Raji (cell line): ENCODE results near the gene LIPE.

ENCODE experiments used
- POLR2A ChIP-seq: IDR thresholded peaks from 2 replicates; pipeline ENCODE4 v1.6.1; 2011; ENCODE audit warnings: low read depth, low read length, control low read depth; ENCODE audit not compliant: insufficient read depth

Gene LIPE

GRCh38 chr19:42459926-42460325 lies 32.7 kb upstream of the LIPE start:
- TF ChIP-seq POLR2A = no peak

- TF ChIP-seq POLR2A = no peak
These were observed 28.5 kb upstream of the LIPE start for GRCh38 chr19:42455621-42456081.

DNA sequence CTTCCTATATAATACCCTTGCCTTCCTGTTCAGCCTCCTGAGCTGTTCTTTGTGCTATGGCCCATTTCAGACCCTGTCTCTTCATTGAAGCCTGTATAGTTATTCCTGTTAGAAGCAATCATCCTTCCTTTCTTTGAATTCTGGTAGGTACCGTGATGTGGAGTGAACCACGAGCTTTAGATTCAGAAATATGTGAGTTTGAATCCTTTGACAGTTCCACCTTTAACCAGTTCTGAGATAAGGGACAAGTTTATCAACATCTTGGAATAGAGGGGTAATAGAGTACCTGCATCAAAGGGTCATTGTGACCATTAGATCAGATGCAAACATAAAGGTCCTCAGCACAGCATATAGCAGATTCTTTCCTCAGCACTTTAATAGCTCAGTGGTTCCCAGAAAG lies 27.9 kb upstream of the LIPE start:
- TF ChIP-seq POLR2A = no peak

DNA sequence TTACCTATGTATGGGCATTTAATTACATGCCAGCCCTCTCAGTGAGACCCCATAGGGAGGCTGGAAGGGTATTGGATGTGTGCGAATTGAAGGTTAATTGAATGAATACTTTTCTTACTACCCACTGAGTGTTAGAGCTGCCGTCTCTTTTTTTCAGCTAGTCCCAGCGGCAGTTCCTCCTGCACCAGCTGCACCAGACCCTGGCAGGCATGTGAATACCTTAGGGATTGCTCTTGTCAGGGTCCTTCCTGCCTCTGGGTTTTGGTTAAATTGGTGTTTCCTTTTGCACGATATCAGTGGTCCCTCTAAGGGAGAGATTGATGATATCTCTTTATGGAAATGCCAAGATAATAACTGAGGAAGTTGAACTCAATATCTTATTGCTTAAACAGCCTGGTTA lies 25.4 kb upstream of the LIPE start:
- TF ChIP-seq POLR2A = no peak

DNA sequence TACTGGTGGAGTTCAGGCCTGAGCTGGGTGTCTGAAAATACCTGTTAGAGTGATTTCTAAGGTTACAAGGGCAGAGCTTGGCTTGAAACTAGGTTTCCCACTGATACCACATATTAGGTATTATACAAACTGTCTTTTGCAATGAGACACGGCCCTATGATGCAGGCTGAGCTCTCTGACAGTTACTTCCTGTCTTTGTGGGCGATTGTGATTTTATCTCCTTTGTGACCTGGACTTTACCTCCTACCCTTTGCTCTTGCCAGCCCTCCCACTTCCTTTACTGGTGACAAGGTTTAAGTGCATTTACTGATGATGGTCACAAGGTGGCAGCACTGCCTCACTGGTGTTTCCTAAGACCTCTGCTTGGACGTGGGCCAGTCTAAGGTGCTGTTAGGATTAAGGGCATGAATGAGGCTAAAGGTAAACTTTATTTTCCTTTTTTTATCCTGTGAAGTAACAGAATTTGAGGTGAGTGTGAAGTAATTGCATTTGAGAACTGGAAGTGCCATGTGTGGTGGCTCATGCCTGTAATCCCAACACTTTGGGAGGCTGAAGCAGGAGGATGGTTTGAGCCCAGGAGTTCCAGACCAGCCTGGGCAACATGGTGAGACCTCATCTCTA lies 23.2 kb upstream of the LIPE start:
- no peak for TF ChIP-seq POLR2A

DNA sequence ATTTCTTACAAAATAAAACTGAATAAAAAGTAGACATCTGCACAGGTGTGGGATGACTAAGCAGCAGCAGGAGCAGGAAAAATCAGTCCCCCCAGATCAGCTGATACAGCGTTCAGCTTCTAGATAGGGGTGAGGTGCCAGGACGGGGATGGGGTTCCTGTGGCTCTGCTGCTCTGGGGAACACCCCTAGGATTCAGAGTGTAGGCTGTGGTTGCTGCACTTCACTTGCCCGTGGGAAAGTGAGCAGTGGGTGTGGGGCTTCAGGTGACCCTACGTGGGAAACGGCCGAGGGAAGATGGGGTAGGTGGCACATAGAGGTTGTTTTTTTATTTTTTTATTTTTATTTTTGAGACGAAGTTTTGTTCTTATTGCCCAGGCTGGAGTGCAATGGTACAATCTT lies 18.8 kb upstream of the LIPE start:
- TF ChIP-seq POLR2A = no peak

DNA sequence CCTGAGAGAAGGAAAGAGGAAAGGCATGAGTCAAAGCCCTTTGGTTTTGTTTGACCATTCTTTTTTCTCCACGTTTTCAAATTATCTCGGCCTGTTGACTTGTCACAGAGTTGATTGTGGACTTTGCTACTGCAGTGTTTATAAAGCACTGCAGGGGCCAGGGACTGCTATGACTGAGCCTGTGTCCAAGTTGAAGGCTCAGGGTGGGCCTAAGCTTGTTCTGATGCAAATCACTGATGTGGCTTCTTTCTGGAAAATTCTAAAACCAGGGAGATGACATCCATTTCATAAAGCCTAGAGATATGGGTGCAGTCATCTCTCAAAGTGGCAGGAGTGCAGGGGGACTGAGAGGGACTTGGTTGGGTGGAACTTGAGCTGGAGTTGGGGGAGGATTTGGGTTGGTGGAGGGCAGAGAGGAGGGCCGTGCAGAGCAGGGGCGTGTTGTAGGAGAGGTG lies 16.8 kb upstream of the LIPE start:
- no peak for TF ChIP-seq POLR2A

DNA sequence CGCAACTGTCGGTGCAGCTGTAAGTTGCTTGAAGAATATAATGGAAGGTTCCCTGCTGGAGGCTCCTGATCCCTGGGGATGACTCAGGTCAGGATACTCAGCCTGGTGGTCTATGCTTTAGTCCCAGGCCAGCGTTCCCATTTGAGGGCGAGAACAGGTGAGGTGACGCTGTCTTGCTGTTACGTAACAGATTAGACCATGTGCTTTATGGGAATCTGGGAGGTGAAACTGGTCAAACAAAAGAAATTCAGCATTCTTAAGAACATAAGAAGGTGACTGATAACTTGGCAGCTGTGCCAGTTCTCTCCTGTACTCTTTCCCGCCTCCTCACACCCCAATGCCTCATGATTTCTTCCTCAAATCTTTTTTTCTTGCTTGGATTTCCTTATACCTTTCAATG lies 15.6 kb upstream of the LIPE start, which contains the start of gene CXCL17:
CXCL17 (minus strand) TSS at position 114 of the 400 bp plus-strand sequence. CDS start 114 bp downstream, outside the sequence.
- TF ChIP-seq POLR2A = no peak

GRCh38 chr19:42441049-42441445 lies 13.9 kb upstream of the LIPE start:
- TF ChIP-seq POLR2A = no peak

- TF ChIP-seq POLR2A = no peak
These were observed 13.3 kb upstream of the LIPE start for GRCh38 chr19:42440357-42441048.

- TF ChIP-seq POLR2A = no peak
These were observed 8.8 kb upstream of the LIPE start for GRCh38 chr19:42436006-42436405.

DNA sequence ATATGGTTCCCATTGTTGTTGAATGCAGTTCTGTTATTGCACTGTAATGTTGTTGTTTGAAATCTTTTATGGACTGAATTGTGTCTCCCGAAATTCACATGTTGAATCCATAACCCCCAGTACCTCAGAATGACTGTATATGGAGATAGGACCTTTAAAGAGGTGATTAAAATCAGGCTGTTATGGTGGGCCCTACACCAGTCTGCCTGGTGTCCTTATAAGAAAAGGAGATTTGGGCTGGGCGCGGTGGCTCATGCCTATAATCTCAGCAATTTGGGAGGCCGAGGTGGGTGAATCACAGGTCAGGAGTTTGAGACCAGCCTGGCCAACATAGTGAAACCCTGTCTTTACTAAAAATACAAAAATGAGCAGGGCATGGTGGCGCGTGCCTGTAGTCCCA lies 8.1 kb upstream of the LIPE start:
- TF ChIP-seq POLR2A = no peak

GRCh38 chr19:42433503-42434260 lies 6.5 kb upstream of the LIPE start:
- no peak for TF ChIP-seq POLR2A

GRCh38 chr19:42431486-42431885 lies 4.3 kb upstream of the LIPE start:
- TF ChIP-seq POLR2A = no peak

- no peak for TF ChIP-seq POLR2A
These were observed 1.5 kb upstream of the LIPE start for GRCh38 chr19:42428676-42429075.

GRCh38 chr19:42426643-42427042 lies 545 bp downstream of the LIPE start:
- TF ChIP-seq POLR2A = no peak
